HepG2 (cell line): ENCODE data around the gene EHD4. TPM values are rescaled to one million over a fixed set of nuclear protein-coding genes. Genes with fewer than 3 reads are reported as not detected.

Experiments
- ATAC-seq: fragments of 200-7000 bp; cut with Tn5 transposase; 3 replicates; pipeline ENCODE4 v1.9.1; 2020; ENCODE audit warnings: mild to moderate bottlenecking, moderate library complexity
- BruUV-seq: library from RNA; stranded (reverse); fragments of 400-500 nt; replicated peaks from 2 replicates; lab custom pipeline; 2021; lab: Mats Ljungman, UMichigan
- CTCF ChIA-PET: fragments of 300-600 bp; formaldehyde crosslinking; extraction: SDS; loops from one replicate; lab custom pipeline; 2021; ENCODE audit warnings: low total read pairs, inconsistent platforms, low intra/inter-chr PET ratio; lab: Yijun Ruan, JAX
- POLR2A ChIA-PET: fragments of 350-600 bp; sonication (Branson Sonifier 250); formaldehyde crosslinking; loops from one replicate; lab custom pipeline; 2020; ENCODE audit warnings: antibody characterized with exemption, inconsistent platforms; lab: Yijun Ruan, JAX
- DNase-seq: peaks from one replicate; pipeline ENCODE4 v3.0.0-alpha.2; 2015; ENCODE audit warnings: low spot score
- FAIRE-seq: peaks from 3 replicates; lab custom pipeline; 2011; peaks lifted over from hg19 to GRCh38; lab: Jason Lieb, UNC
- H2AFZ ChIP-seq: one replicate; pipeline ENCODE4 v1.6.1; 2011; ENCODE audit warnings: low read length, inconsistent platforms
- H3K27ac ChIP-seq: fragments of 300-600 bp; 3 replicates; pipeline ENCODE4 v1.8.0; 2011; ENCODE audit warnings: mixed run types, mild to moderate bottlenecking, mixed read lengths, low read length, inconsistent platforms; ENCODE audit not compliant: insufficient read depth; ENCODE audit errors: extremely low read length
- H3K27me3 ChIP-seq, 2 experiments: fragments of 200-600 bp in 1 of 2; 2 replicates in 1 of 2; 3 replicates in 1 of 2; pipeline versions ENCODE4 v1.6.0 to v1.8.0; 2011; ENCODE audit warnings: low read length in 2 of 2, mild to moderate bottlenecking in 2 of 2, moderate library complexity in 2 of 2, inconsistent platforms in 1 of 2; ENCODE audit not compliant: insufficient read depth in 2 of 2, control insufficient read depth in 1 of 2
- H3K36me3 ChIP-seq, 2 experiments: fragments of 200-600 bp in 1 of 2; replicated peaks in 1 of 2; 2 replicates in 1 of 2; 3 replicates in 1 of 2; pipeline versions ENCODE4 v1.5.1 to v1.8.0; 2011; ENCODE audit warnings: low read length in 2 of 2, inconsistent platforms in 1 of 2; ENCODE audit not compliant: insufficient read depth in 2 of 2, control insufficient read depth in 1 of 2
- H3K4me1 ChIP-seq: 2 replicates; pipeline ENCODE4 v1.5.1; 2012; ENCODE audit warnings: low read length, inconsistent platforms; ENCODE audit not compliant: insufficient read depth
- H3K4me2 ChIP-seq: 2 replicates; pipeline ENCODE4 v1.6.0; 2011; ENCODE audit warnings: low read depth, low read length, inconsistent platforms
- H3K4me3 ChIP-seq, 3 experiments: fragments of 200-600 bp in 1 of 3; sonication (generic), shearing (Covaris generic) in 1 of 3; replicated peaks in 1 of 3; 2 replicates each; pipeline ENCODE4 v1.5.1; 2011 to 2016; ENCODE audit warnings: low read length in 3 of 3, inconsistent platforms in 2 of 3, low read depth in 2 of 3, mild to moderate bottlenecking in 2 of 3, control low read depth in 1 of 3, mixed read lengths in 1 of 3; ENCODE audit not compliant: insufficient read depth in 1 of 3
- H3K79me2 ChIP-seq: one replicate; pipeline ENCODE4 v1.6.1; 2011; ENCODE audit warnings: low read length, inconsistent platforms; ENCODE audit not compliant: insufficient read depth
- H3K9ac ChIP-seq: 2 replicates; pipeline ENCODE4 v1.6.0; 2011; ENCODE audit warnings: mild to moderate bottlenecking, low read depth, low read length, inconsistent platforms; ENCODE audit not compliant: insufficient read depth
- H3K9me3 ChIP-seq: 2 replicates; pipeline ENCODE4 v1.5.1; 2012; ENCODE audit warnings: mild to moderate bottlenecking, low read length
- H4K20me1 ChIP-seq: 2 replicates; pipeline ENCODE4 v1.6.0; 2011; ENCODE audit warnings: inconsistent platforms, mild to moderate bottlenecking, low read length, moderate library complexity; ENCODE audit not compliant: insufficient read depth
- CCAR2 ChIP-seq: fragments of 200-400 bp; formaldehyde crosslinking; optimal IDR thresholded peaks from 2 replicates; pipeline ENCODE3; 2018; ENCODE audit warnings: low read depth, mild to moderate bottlenecking, low read length, moderate library complexity
- CEBPZ ChIP-seq: IDR thresholded peaks from 2 replicates; pipeline ENCODE4 v1.6.1; 2012; ENCODE audit warnings: low read length, improper control_type of control experiment
- SNAPC4 ChIP-seq: sonication (generic); formaldehyde crosslinking; IDR thresholded peaks from 2 replicates; pipeline ENCODE4 v1.4.0; 2020; ENCODE audit warnings: mild to moderate bottlenecking, missing genetic modification reagents
- SNAPC5 ChIP-seq: sonication (generic); formaldehyde crosslinking; IDR thresholded peaks from 2 replicates; pipeline ENCODE4 v1.8.1; 2023; ENCODE audit warnings: mild to moderate bottlenecking, missing genetic modification reagents, borderline replicate concordance
- THAP7 ChIP-seq: sonication (generic); formaldehyde crosslinking; IDR thresholded peaks from 2 replicates; pipeline ENCODE4 v1.8.1; 2023; ENCODE audit warnings: mild to moderate bottlenecking, missing genetic modification reagents
- ZHX2 ChIP-seq, 2 experiments: sonication (generic) in 1 of 2; formaldehyde crosslinking in 1 of 2; IDR thresholded peaks; 2 replicates each; pipeline versions ENCODE4 v1.6.1 to v1.9.0; 2014 to 2022; ENCODE audit warnings: antibody characterized with exemption in 1 of 2, borderline replicate concordance in 1 of 2, inconsistent platforms in 1 of 2, low read depth in 1 of 2, missing genetic modification reagents in 1 of 2
- ZNF333 ChIP-seq: sonication (generic); formaldehyde crosslinking; IDR thresholded peaks from 2 replicates; pipeline ENCODE4 v1.4.0; 2020; ENCODE audit warnings: mild to moderate bottlenecking, missing genetic modification reagents, borderline replicate concordance
- WGBS: methylation state at CpG from one replicate; pipeline ENCODE4 v1.1.6; 2017; ENCODE audit warnings: low lambda C conversion rate; 5-methylcytosine and 5-hydroxymethylcytosine counted together
- in situ Hi-C: cut with HindIII; loops from 2 replicates; pipeline ENCODE4 v1.10.0; 2017; ENCODE audit warnings: low pct_unique_long_range_greater_than_20kb; ENCODE audit not compliant: extremely low pct_ligation_motif_present
- intact Hi-C: fragments of 100-400 bp; cut with micrococcal nuclease; formaldehyde crosslinking; loops from one replicate; pipeline ENCODE4 v1.10.0; 2022; ENCODE audit not compliant: unreplicated experiment
- polyA plus RNA-seq, 8 experiments: library from polyadenylated mRNA; depleted of rRNA in 3 of 8; stranded (reverse) in 7 of 8; unstranded in 1 of 8; fragments of >200 nt; fragmentation: Illumina TruSeq in 4 of 8; extraction: Trizol in 4 of 8; gene quantifications; 2 replicates each; pipeline versions ENCODE4 v1.2.1 to v1.2.3, GENCODE V29; 2011 to 2016; ENCODE audit warnings: low read depth in 4 of 8, missing spikeins in 1 of 8, mixed read lengths in 1 of 8; ENCODE audit not compliant: insufficient read depth in 1 of 8
- total RNA-seq, 5 experiments: library from RNA; depleted of rRNA; stranded (reverse); fragments of >200 nt; fragmentation: Illumina TruSeq; extraction: Trizol; gene quantifications; 2 replicates each; pipeline ENCODE4 v1.2.3, GENCODE V29; 2016; ENCODE audit warnings: low read depth in 1 of 5

The EHD4 gene
- total and polyA plus RNA-seq, 2 of the 13 experiments (the other 11 are each of a cell fraction or from before 2014, with no cell fraction given) = 3.1 to 4.8 TPM

GRCh38 chr15:41897363-41897799 is 75.0 kb downstream of the EHD4 start:
- no peak overlapping the region for H3K27ac ChIP-seq
- H3K4me3 ChIP-seq = no peak overlapping the region
- H3K79me2 ChIP-seq = no peaks in the 10 kb centered on the region
- 84% methylated on average over 8 of the region's 8 CpGs for WGBS
- no peaks in the 10 kb centered on the region for H4K20me1 ChIP-seq
- no peak overlapping the region for H3K4me2 ChIP-seq
- H2AFZ ChIP-seq = no peak overlapping the region
- BruUV-seq = no TSS peak
- CTCF ChIA-PET = no interaction called here
- FAIRE-seq (no peak), ATAC-seq (no peak), DNase-seq (no peak)
- H3K4me1 ChIP-seq = peaks cover 28% of the 10 kb centered on the region
- POLR2A ChIA-PET = no interaction called here
- in situ Hi-C loops (no loop called here), intact Hi-C loops (no loop called here)
- H3K9ac ChIP-seq = no peak overlapping the region
- H3K36me3 ChIP-seq = 0 out of 5 replicates have a peak, but pooled peaks cover 0 to 5% of the 10 kb centered on the region in 2 experiments
- peaks cover 4 to 13% of the 10 kb centered on the region in 2 experiments; a peak in 4 of 5 replicates for H3K27me3 ChIP-seq
- H3K9me3 ChIP-seq = no peaks in the 10 kb centered on the region
- TF ChIP-seq SNAPC5 (CRISPR knock-in tag) (no peak), ZNF333 (no peak), CEBPZ (no peak), THAP7 (no peak), ZHX2 (IDR thresholded peaks at IDR 0.05; ENCODE audit: low read depth) (no peak), ZHX2 (CRISPR knock-in tag; IDR thresholded peaks at IDR 0.05; ENCODE audit: borderline replicate concordance) (no peak), SNAPC4 (CRISPR knock-in tag) (no peak), CCAR2 (no peak)
